ENCODE measurements around the gene PTGS1.

The PTGS1 gene

GRCh38 chr9:122339579-122339978 is 31.2 kb upstream of the PTGS1 start:
- Histone ChIP-seq H3K4me3 (no peak overlapping the region), H3K4me2 (no peak overlapping the region), H4K20me1 (no peaks in the 10 kb centered on the region), H3K9ac (no peak overlapping the region), H3K4me1 (peaks cover 0 to 7% (median 1%) of the 10 kb centered on the region in 10 experiments; a peak in 7 of 20 replicates), H3K27ac (no peak overlapping the region), H3K9me3 (replicated peaks in 1 of 11) (no peaks in the 10 kb centered on the region), H3K36me3 (no peaks in the 10 kb centered on the region), H3K27me3 (no peaks in the 10 kb centered on the region)
- TF ChIP-seq Cebpa-rat (IDR thresholded peaks at IDR 0.05) = no peak

GRCh38 chr9:122340161-122340560 is 30.7 kb upstream of the PTGS1 start:
- TF ChIP-seq Cebpa-rat (IDR thresholded peaks at IDR 0.05) = no peak
- H3K27ac ChIP-seq = no peak overlapping the region
- no peak overlapping the region for H3K4me3 ChIP-seq
- no peaks in the 10 kb centered on the region for H3K9me3 ChIP-seq (replicated peaks in 1 of 11)
- peaks cover 0 to 4% (median 0%) of the 10 kb centered on the region in 11 experiments; a peak in 5 of 22 replicates for H3K27me3 ChIP-seq
- no peaks in the 10 kb centered on the region for H3K36me3 ChIP-seq
- no peaks in the 10 kb centered on the region for H4K20me1 ChIP-seq
- no peak overlapping the region for H3K4me2 ChIP-seq
- peaks cover 0 to 7% (median 1%) of the 10 kb centered on the region in 10 experiments; a peak in 7 of 20 replicates for H3K4me1 ChIP-seq
- no peak overlapping the region for H3K9ac ChIP-seq

- H3K4me2 ChIP-seq = no peak overlapping the region
- no peak overlapping the region for H3K9ac ChIP-seq
- H3K4me3 ChIP-seq = no peak overlapping the region
- no peak for TF ChIP-seq Cebpa-rat (IDR thresholded peaks at IDR 0.05)
- H3K4me1 ChIP-seq = peaks cover 6 to 18% (median 11%) of the 10 kb centered on the region in 10 experiments
- no peaks in the 10 kb centered on the region for H4K20me1 ChIP-seq
- H3K27me3 ChIP-seq = peaks cover 19 to 27% (median 23%) of the 10 kb centered on the region in 11 experiments
- H3K9me3 ChIP-seq (replicated peaks in 1 of 11) = no peaks in the 10 kb centered on the region
- H3K27ac ChIP-seq = no peak overlapping the region
- no peaks in the 10 kb centered on the region for H3K36me3 ChIP-seq
These were observed 28.3 kb upstream of the PTGS1 start for GRCh38 chr9:122342323-122343050.

- peak overlapping the region in 10 of 11 experiments; percentile 30 to 67 (median 52); a peak in 18 of 22 replicates for H3K27ac ChIP-seq
- H3K36me3 ChIP-seq = no peaks in the 10 kb centered on the region
- no peaks in the 10 kb centered on the region for H4K20me1 ChIP-seq
- H3K4me3 ChIP-seq = peak overlapping the region; percentile 51 to 75 (median 62)
- no peaks in the 10 kb centered on the region for H3K9me3 ChIP-seq (replicated peaks in 1 of 11)
- peaks cover 18 to 26% (median 24%) of the 10 kb centered on the region in 10 experiments for H3K4me1 ChIP-seq
- peak overlapping the region; percentile 78 to 96 (median 90) for H3K4me2 ChIP-seq
- H3K27me3 ChIP-seq = peaks cover 27 to 53% (median 37%) of the 10 kb centered on the region in 11 experiments
- H3K9ac ChIP-seq = peak overlapping the region; percentile 53 to 80 (median 73)
- no peak for TF ChIP-seq Cebpa-rat (IDR thresholded peaks at IDR 0.05)
These were observed 24.1 kb upstream of the PTGS1 start for GRCh38 chr9:122346478-122347347.

- Histone ChIP-seq H3K4me1 (peaks cover 18 to 26% (median 24%) of the 10 kb centered on the region in 10 experiments), H3K27ac (peak overlapping the region in 9 of 11 experiments; percentile 34 to 67 (median 54); a peak in 16 of 22 replicates), H3K4me3 (peak overlapping the region; percentile 51 to 75 (median 62)), H3K36me3 (no peaks in the 10 kb centered on the region), H3K9me3 (replicated peaks in 1 of 11) (peaks cover 1 to 4% (median 3%) of the 10 kb centered on the region in 11 experiments; a peak in 16 of 22 replicates), H3K9ac (peak overlapping the region; percentile 53 to 80 (median 73)), H3K27me3 (peaks cover 27 to 53% (median 37%) of the 10 kb centered on the region in 11 experiments), H3K4me2 (peak overlapping the region; percentile 78 to 96 (median 90)), H4K20me1 (no peaks in the 10 kb centered on the region)
- TF ChIP-seq Cebpa-rat (IDR thresholded peaks at IDR 0.05) = no peak
These were observed 23.2 kb upstream of the PTGS1 start for GRCh38 chr9:122347348-122348287.

- Histone ChIP-seq H3K9ac (peak overlapping the region in 6 of 11 experiments; percentile 12 to 56 (median 34); a peak in 6 of 22 replicates), H3K4me2 (peak overlapping the region; percentile 78 to 96 (median 90)), H3K4me3 (no peak overlapping the region), H4K20me1 (no peaks in the 10 kb centered on the region), H3K4me1 (peaks cover 18 to 26% (median 24%) of the 10 kb centered on the region in 10 experiments), H3K9me3 (replicated peaks in 1 of 11) (peaks cover 7 to 11% (median 10%) of the 10 kb centered on the region in 11 experiments; a peak in 19 of 22 replicates), H3K27ac (peak overlapping the region in 7 of 11 experiments; percentile 34 to 66 (median 49); a peak in 11 of 22 replicates), H3K36me3 (no peaks in the 10 kb centered on the region), H3K27me3 (peaks cover 27 to 53% (median 37%) of the 10 kb centered on the region in 11 experiments)
- no peak for TF ChIP-seq Cebpa-rat (IDR thresholded peaks at IDR 0.05)
These were observed 22.5 kb upstream of the PTGS1 start for GRCh38 chr9:122348288-122348777.

GRCh38 chr9:122348791-122349190 is 22.0 kb upstream of the PTGS1 start:
- Histone ChIP-seq H3K4me3 (no peak overlapping the region), H3K4me2 (peak overlapping the region; percentile 78 to 96 (median 90); a peak in 19 of 22 replicates), H3K9ac (0 out of 22 replicates have a peak overlapping the region, but pooled peaks of 1 of the 11 experiments have one; percentile 32), H3K27ac (peak overlapping the region in 4 of 11 experiments; percentile 34 to 66 (median 50); a peak in 5 of 22 replicates), H3K36me3 (no peaks in the 10 kb centered on the region), H3K4me1 (peaks cover 18 to 26% (median 24%) of the 10 kb centered on the region in 10 experiments), H3K27me3 (peaks cover 27 to 53% (median 37%) of the 10 kb centered on the region in 11 experiments), H3K9me3 (replicated peaks in 1 of 11) (peaks cover 7 to 15% (median 14%) of the 10 kb centered on the region in 11 experiments; a peak in 19 of 22 replicates), H4K20me1 (no peaks in the 10 kb centered on the region)
- TF ChIP-seq Cebpa-rat (IDR thresholded peaks at IDR 0.05) = no peak

- H3K4me2 ChIP-seq = no peak overlapping the region
- no peak overlapping the region for H3K4me3 ChIP-seq
- peaks cover 7 to 16% (median 14%) of the 10 kb centered on the region in 11 experiments; a peak in 19 of 22 replicates for H3K9me3 ChIP-seq (replicated peaks in 1 of 11)
- H3K4me1 ChIP-seq = peaks cover 20 to 28% (median 24%) of the 10 kb centered on the region in 10 experiments
- H3K9ac ChIP-seq = no peak overlapping the region
- no peaks in the 10 kb centered on the region for H3K36me3 ChIP-seq
- no peaks in the 10 kb centered on the region for H4K20me1 ChIP-seq
- no peak for TF ChIP-seq Cebpa-rat (IDR thresholded peaks at IDR 0.05)
- no peak overlapping the region for H3K27ac ChIP-seq
- H3K27me3 ChIP-seq = peaks cover 27 to 53% (median 37%) of the 10 kb centered on the region in 11 experiments
These were observed 21.6 kb upstream of the PTGS1 start for GRCh38 chr9:122349201-122349600.

Data from BLaER1 treated with 17β-estradiol and CSF1 and Interleukin-3, amounts not matched to agents 10 nM and 100 nM (cell line).